Ascending aorta (tissue), 2 donors: ENCODE results near the gene TTPAL. TPM values are rescaled to one million over a fixed set of nuclear protein-coding genes. Genes with fewer than 3 reads are reported as not detected.

Experiments used
- DNase-seq, 2 donors: peaks; one replicate each; pipeline ENCODE4 v3.0.0-alpha.2; 2019; ENCODE audit warnings: low spot score in 2 of 2
- H3K27ac ChIP-seq, 2 donors: fragments of 200-600 bp; sonication (generic); one replicate each; pipeline ENCODE4 v1.5.1; 2016 to 2017; ENCODE audit warnings: mild to moderate bottlenecking in 1 of 2
- H3K27me3 ChIP-seq: fragments of 200-600 bp; sonication (generic); one replicate; pipeline ENCODE4 v1.5.1; 2017
- H3K36me3 ChIP-seq, 2 donors: fragments of 200-600 bp; sonication (generic); one replicate each; pipeline ENCODE4 v1.5.1; 2016
- H3K4me1 ChIP-seq, 2 donors: fragments of 200-600 bp; sonication (generic); one replicate each; pipeline ENCODE4 v1.5.1; 2016 to 2017; ENCODE audit warnings: mild to moderate bottlenecking in 1 of 2
- H3K4me3 ChIP-seq, 2 donors: fragments of 200-600 bp; sonication (generic); one replicate each; pipeline ENCODE4 v1.5.1; 2016 to 2017; ENCODE audit warnings: mild to moderate bottlenecking in 1 of 2
- H3K9me3 ChIP-seq, 2 donors: fragments of 200-600 bp; sonication (generic); one replicate each; pipeline ENCODE4 v1.5.1; 2016
- intact Hi-C: fragments of 100-400 bp; cut with DNase I; formaldehyde crosslinking; loops from one replicate; pipeline ENCODE4 v1.15.1; 2023
- total RNA-seq: library from RNA; depleted of rRNA; stranded (reverse); fragments of >200 nt; gene quantifications from one replicate; pipeline ENCODE4 v1.1.0, GENCODE V29; 2016
- TF ChIP-seq, protein P1 (sequence below), 3 experiments: fragments of 200-600 bp in 2 of 3; fragments of 450-650 bp in 1 of 3; sonication (generic) in 2 of 3; IDR thresholded peaks; one replicate each; pipeline ENCODE4 v1.5.1; 2016 to 2019; ENCODE audit warnings: antibody characterized with exemption in 3 of 3, mild to moderate bottlenecking in 1 of 3, moderate library complexity in 1 of 3

Gene TTPAL
- total RNA-seq, 1 donor from 2014 or later = 44.9 TPM

DNA sequence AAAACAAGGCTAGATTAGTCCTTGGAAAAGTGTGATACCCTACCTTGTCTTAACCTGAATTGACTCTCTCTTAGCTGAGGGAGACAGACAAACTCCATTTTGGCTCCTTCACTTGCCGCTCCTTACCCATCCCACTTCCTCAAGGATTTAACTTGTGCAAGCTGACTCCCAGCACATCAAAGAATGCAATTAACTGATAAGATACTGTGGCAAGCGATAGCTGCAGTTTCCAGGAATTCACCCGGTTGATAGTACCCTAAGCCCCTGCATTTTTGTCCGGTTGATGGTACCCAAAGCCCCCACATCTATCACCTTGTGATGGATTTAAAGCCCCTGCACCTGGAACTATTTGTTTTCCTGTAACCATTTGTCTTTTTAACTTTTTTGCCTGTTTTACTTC, 48.1 kb downstream of the TTPAL start:
- H3K4me1 ChIP-seq = peaks cover 9 to 27% of the 10 kb centered on the region in 2 donors
- H3K27ac ChIP-seq = peak overlapping the region in 1 of 2 donors; percentile 94
- TF ChIP-seq, protein P1, sequence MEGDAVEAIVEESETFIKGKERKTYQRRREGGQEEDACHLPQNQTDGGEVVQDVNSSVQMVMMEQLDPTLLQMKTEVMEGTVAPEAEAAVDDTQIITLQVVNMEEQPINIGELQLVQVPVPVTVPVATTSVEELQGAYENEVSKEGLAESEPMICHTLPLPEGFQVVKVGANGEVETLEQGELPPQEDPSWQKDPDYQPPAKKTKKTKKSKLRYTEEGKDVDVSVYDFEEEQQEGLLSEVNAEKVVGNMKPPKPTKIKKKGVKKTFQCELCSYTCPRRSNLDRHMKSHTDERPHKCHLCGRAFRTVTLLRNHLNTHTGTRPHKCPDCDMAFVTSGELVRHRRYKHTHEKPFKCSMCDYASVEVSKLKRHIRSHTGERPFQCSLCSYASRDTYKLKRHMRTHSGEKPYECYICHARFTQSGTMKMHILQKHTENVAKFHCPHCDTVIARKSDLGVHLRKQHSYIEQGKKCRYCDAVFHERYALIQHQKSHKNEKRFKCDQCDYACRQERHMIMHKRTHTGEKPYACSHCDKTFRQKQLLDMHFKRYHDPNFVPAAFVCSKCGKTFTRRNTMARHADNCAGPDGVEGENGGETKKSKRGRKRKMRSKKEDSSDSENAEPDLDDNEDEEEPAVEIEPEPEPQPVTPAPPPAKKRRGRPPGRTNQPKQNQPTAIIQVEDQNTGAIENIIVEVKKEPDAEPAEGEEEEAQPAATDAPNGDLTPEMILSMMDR (IDR thresholded peaks at IDR 0.05) = no peak
- H3K9me3 ChIP-seq = no peaks in the 10 kb centered on the region
- no peak for DNase-seq
- H3K4me3 ChIP-seq = no peak overlapping the region
- intact Hi-C loops = loop anchor here (2.0 to 5.0 kb wide), 4 partner anchors 49 to 364 kb away; partner anchors contain the start of genes KCNK15 and YWHAB
- H3K36me3 ChIP-seq = no peaks in the 10 kb centered on the region
- no peaks in the 10 kb centered on the region for H3K27me3 ChIP-seq

DNA sequence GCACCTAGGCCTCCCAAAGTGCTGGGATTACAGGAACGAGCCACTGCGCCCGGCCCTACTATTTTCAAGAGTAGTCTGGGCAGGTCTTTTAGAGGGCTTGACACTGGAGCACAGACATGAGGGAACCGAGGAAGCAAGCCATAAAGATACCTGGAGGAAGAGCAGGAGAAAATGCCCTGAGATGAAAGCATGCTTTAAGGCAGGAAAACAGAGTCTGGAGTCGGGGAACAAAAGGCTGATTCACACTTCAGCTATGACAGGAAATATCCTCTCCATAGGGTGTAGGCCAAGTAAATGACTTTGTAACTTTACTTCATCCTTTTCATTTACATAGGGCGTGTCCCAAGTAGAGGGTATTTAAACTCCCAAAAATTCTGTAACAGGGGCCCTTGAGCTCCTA, 50.5 kb downstream of the TTPAL start:
- intact Hi-C loops = no loop called here
- Histone ChIP-seq H3K27me3 (no peaks in the 10 kb centered on the region), H3K27ac (no peak overlapping the region), H3K4me3 (no peak overlapping the region), H3K4me1 (peaks cover 5 to 6% of the 10 kb centered on the region in 2 donors), H3K36me3 (no peaks in the 10 kb centered on the region), H3K9me3 (no peaks in the 10 kb centered on the region)
- DNase-seq = no peak
- TF ChIP-seq, protein P1 (IDR thresholded peaks at IDR 0.05) = no peak

DNA sequence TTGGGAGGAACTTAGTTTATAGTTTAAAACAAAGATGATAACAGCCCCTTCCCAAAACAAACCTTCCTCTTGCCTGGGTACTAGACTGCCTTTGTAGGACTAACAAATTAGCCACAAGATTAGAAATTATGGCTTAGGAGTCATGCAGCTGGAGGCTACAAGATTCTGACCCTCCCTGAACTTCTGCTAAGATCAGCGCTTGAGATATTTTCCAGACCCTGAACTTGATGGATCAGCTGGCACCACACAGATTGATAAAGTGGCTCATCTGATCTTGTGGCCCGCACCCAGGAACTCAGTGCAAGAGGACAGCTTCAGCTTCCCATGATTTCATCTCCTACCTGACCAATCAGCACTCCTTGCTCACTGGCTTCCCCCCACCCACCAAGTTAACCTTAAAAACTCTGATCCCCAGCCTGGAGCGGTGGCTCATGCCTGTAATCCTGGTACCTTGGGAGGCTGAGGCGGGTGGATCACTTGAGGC, 52.1 kb downstream of the TTPAL start:
- intact Hi-C loops = no loop called here
- Histone ChIP-seq H3K4me3 (no peak overlapping the region), H3K36me3 (no peaks in the 10 kb centered on the region), H3K9me3 (no peaks in the 10 kb centered on the region), H3K27ac (no peak overlapping the region), H3K27me3 (no peaks in the 10 kb centered on the region), H3K4me1 (peaks cover under 1 to 8% of the 10 kb centered on the region in 2 donors)
- no peak for DNase-seq
- TF ChIP-seq, protein P1 (IDR thresholded peaks at IDR 0.05) = no peak

DNA sequence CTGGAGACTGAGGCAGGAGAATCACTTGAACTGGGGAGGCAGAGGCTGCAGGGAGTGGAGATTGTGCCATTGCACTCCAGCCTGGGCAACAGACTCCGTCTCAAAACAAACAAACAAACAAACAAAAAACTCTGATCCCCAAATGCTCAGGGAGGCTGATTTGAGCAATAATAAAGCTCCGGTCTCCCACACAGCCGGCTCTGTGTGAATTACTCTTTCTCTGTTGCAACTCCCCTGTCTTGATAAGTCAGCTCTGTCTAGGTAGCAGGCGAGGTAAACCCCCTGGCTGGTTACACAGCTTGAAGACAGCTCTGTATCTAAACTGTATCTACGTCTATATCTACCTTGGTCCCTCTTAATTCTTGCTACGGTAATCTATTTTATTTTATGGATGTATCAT, 52.6 kb downstream of the TTPAL start:
- Histone ChIP-seq H3K27ac (no peak overlapping the region), H3K4me3 (no peak overlapping the region), H3K4me1 (peaks cover 0 to 10% of the 10 kb centered on the region in 2 donors), H3K27me3 (no peaks in the 10 kb centered on the region), H3K9me3 (no peaks in the 10 kb centered on the region), H3K36me3 (no peaks in the 10 kb centered on the region)
- intact Hi-C loops = no loop called here
- TF ChIP-seq, protein P1 (IDR thresholded peaks at IDR 0.05) = no peak
- DNase-seq = no peak

DNA sequence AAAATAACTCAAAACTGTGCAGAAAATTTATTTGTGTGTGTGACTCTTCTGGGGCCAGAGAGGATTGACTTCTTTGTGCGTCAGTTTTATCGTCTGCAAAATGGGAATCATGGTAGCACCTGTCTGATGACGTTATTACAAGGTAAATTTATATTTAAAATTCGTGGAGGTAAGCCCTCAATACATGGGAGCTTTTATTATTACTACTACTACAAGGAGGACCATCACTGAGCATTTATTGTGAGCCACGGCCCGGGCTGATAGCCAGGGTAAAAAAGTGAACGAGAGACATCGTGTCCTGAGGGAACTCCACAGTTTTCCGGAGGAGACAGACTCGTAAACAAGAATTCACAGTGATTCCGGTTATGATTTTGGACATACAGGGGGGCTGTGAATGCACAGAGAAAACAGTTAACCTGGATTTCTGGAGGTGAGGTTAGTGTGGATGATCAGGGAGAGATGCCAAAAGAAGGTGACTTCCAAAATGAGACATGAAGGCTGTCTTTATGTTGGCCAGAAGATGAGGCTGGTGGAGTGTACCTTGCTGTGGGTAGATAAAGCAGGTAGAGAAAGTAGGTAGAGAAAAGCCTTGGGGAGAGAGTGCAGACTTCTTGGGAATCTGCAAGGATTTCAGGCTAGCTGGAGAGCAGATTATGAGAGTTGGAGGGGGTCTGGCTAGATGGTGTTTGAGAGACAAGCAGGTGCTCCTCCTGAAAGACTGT, 56.7 kb downstream of the TTPAL start:
- H3K27ac ChIP-seq = peak overlapping the region; percentile 3 to 76
- intact Hi-C loops = no loop called here
- H3K36me3 ChIP-seq = no peaks in the 10 kb centered on the region
- no peaks in the 10 kb centered on the region for H3K27me3 ChIP-seq
- no peak for DNase-seq
- H3K4me1 ChIP-seq = peaks cover 0 to 10% of the 10 kb centered on the region in 2 donors
- TF ChIP-seq, protein P1 (IDR thresholded peaks at IDR 0.05) = no peak
- peak overlapping the region; percentile 73 to 99 for H3K4me3 ChIP-seq
- no peaks in the 10 kb centered on the region for H3K9me3 ChIP-seq
